Cardiac fibroblast (primary cell): ENCODE measurements around the gene DNAH14.
A peak's percentile ranks its signal among the peaks of the same experiment; 100 is the strongest.

ENCODE experiments used
- DNase-seq, 2 donors: peaks; one replicate each; pipeline versions ENCODE4 v3.0.0 to v3.0.0-alpha.2; 2010; ENCODE audit warnings: low read depth in 2 of 2
- H3K4me3 ChIP-seq, 2 donors: replicated peaks in 1 of 2; 1 replicate in 1 of 2; 2 replicates in 1 of 2; pipeline ENCODE4 v1.5.1; 2011; ENCODE audit warnings: low read depth in 2 of 2, low read length in 2 of 2, mild to moderate bottlenecking in 2 of 2, moderate library complexity in 1 of 2
- CTCF ChIP-seq: IDR thresholded peaks from one replicate; pipeline ENCODE4 v1.5.1; 2011; ENCODE audit warnings: low read depth, mild to moderate bottlenecking, low read length, inconsistent platforms

DNAH14 gene

GRCh38 chr1:225254676-225255075 is 325.2 kb downstream of the DNAH14 start:
- no peak overlapping the region for H3K4me3 ChIP-seq
- DNase-seq, result peak in 1 of 2 donors; percentile 71
- no peak for TF ChIP-seq CTCF

- no peak for DNase-seq
- H3K4me3 ChIP-seq, result no peak overlapping the region
- no peak for TF ChIP-seq CTCF
Observed at GRCh38 chr1:225257081-225257480, 327.6 kb downstream of the DNAH14 start.

- H3K4me3 ChIP-seq, result no peak overlapping the region
- TF ChIP-seq CTCF, result no peak
- DNase-seq, result no peak
Observed at GRCh38 chr1:225258811-225259210, 329.3 kb downstream of the DNAH14 start.

GRCh38 chr1:225259542-225259941 is 330.1 kb downstream of the DNAH14 start:
- no peak overlapping the region for H3K4me3 ChIP-seq
- no peak for TF ChIP-seq CTCF
- no peak for DNase-seq

- no peak overlapping the region for H3K4me3 ChIP-seq
- TF ChIP-seq CTCF, result no peak
- no peak for DNase-seq
Observed at GRCh38 chr1:225260319-225260718, 330.8 kb downstream of the DNAH14 start.

GRCh38 chr1:225277445-225277844 is 348.0 kb downstream of the DNAH14 start:
- DNase-seq, result no peak

More at GRCh38 chr1:225277445-225277844, 348.0 kb downstream of the DNAH14 start:
- H3K4me3 ChIP-seq, result no peak overlapping the region
- no peak for TF ChIP-seq CTCF
